GM18951 (cell line): ENCODE results near the gene UPF2.

Experiments
- POLR2A ChIP-seq: IDR thresholded peaks from 4 replicates; pipeline ENCODE4 v1.6.1; 2011; ENCODE audit warnings: mild to moderate bottlenecking; ENCODE audit not compliant: insufficient read length, insufficient read depth; ENCODE audit errors: extremely low read depth
- in situ Hi-C: fragments of 300-500 bp; cut with MboI; formaldehyde crosslinking; loops from one replicate; pipeline ENCODE4 v1.12.0; 2022; ENCODE audit warnings: low sequenced_read_pairs, mixed read lengths, inconsistent platforms; ENCODE audit not compliant: unreplicated experiment

UPF2 gene

GRCh38 chr10:11886851-11887250 lies 155.8 kb downstream of the UPF2 start:
- no peak for TF ChIP-seq POLR2A
- in situ Hi-C loops: no loop called here

DNA sequence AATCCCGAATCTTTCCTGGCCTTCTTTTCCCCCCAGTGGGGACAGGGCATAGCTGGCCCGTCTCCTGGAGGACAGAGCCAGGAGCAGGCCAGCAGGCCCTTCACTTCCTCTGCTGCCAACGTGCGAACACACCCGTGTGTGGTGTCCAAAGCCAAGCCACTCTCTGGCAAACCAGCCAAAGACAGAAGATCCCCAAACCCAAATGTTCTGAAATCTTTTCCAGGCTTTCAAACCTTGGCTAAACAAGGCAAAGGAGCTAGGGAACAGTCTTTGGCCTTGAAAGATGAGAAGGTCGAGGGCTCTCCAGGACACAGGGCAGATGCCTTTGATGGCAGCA lies 156.5 kb downstream of the UPF2 start:
- TF ChIP-seq POLR2A: no peak

GRCh38 chr10:11885437-11886137 lies 157.0 kb downstream of the UPF2 start:
- no peak for TF ChIP-seq POLR2A
- in situ Hi-C loops: no loop called here

More for the DNA sequence above, 156.5 kb downstream of the UPF2 start:
- in situ Hi-C loops: no loop called here

DNA sequence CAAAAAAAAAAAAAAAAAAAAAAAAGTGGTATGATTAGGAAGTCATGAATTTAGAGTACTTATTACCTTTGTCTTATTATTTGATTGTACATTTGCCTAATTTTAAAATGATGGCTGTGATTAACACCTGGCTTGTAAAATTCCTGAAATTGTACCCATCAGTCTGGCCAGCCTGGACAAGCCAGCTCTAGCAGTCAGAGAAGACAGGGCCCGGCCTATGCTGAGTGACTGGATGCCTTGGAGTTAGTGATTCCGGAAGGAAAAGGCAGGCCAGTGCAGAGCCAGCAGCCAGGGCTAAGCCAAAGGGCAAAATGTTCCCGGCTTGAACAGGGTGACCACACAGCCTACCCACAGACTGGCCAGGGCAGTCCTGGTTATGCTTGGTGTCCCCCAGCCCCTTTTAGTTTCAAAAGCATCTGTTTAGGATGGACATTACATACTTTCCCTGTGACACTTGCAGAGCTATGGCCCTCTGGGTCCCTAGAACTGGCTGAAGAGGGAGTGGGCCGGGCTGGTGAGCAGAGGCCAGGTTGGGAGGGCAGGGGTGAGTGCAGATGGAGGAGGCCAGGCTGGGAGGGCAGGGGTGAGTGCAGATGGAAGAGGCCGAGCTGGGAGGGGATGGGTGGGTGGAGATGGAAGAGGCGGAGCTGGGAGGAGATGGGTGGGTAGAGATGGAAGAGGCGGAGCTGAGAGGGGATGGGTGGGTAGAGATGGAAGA lies 157.7 kb downstream of the UPF2 start:
- in situ Hi-C loops: no loop called here
- TF ChIP-seq POLR2A: no peak

DNA sequence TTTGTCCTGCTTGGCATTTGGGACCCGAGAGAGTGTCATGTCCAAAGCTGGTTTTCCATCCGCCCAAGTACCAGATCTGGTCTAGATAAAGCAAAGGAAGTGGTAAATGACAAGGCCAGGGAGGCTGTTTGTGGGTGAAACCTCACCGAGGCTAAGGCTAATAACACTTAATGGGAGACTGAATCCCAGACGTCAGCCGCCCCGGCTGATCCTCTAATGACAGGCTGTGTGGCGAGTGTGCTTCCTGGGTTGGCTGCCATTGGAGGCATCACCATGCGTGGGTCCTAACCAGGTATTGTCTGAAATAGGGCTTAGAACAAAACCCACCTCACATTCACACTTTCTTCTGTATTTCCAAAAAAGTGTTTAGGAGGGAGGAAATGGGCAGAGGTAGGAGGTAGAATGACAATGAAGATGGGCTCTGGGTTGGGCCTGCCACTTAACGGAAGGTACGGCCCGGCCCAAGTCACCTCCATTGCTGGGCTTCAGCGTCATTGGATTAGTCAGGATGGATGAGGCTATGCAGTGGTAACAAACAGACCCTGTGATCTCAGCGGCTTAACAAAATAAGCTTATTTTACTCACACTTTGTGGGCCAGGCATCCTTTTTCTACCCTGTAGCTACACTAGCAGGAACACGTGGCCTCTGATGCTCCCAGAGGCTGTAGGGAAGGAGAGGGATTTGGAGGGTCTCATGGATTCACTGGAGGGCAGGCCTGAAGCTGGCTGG lies 159.8 kb downstream of the UPF2 start:
- in situ Hi-C loops: no loop called here

GRCh38 chr10:11881477-11882417 lies 160.9 kb downstream of the UPF2 start:
- TF ChIP-seq POLR2A: no peak

More for the DNA sequence above, 159.8 kb downstream of the UPF2 start:
- TF ChIP-seq POLR2A: no peak

DNA sequence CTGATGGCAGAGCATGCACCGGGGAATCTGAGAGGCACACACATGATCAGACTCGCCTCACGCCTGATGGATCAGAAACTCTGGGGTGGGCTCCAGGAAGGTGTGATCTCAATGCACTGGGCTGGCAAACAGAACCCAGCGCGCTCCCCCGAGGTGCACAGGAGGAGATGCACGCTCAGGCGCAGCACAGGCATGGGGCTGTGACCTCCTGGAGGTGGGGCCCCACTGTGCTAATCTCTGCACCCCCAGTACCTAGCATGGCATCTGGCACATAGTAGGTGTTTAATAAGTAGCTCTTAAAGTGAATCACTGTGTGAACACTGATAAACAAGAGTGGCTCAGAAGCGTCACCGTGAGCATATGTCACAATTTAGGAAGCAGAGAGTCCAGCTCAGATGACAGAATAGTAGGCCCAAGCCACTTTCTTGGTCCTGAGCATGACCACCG lies 161.6 kb downstream of the UPF2 start:
- in situ Hi-C loops: no loop called here
- TF ChIP-seq POLR2A: no peak

More at GRCh38 chr10:11881477-11882417, 160.9 kb downstream of the UPF2 start:
- in situ Hi-C loops: no loop called here

- in situ Hi-C loops: no loop called here
- TF ChIP-seq POLR2A: no peak
These were observed 162.2 kb downstream of the UPF2 start for GRCh38 chr10:11880151-11881029.

GRCh38 chr10:11879387-11880094 lies 163.1 kb downstream of the UPF2 start:
- in situ Hi-C loops: no loop called here
- TF ChIP-seq POLR2A: no peak

GRCh38 chr10:11878776-11879175 lies 163.8 kb downstream of the UPF2 start:
- no peak for TF ChIP-seq POLR2A
- in situ Hi-C loops: no loop called here

DNA sequence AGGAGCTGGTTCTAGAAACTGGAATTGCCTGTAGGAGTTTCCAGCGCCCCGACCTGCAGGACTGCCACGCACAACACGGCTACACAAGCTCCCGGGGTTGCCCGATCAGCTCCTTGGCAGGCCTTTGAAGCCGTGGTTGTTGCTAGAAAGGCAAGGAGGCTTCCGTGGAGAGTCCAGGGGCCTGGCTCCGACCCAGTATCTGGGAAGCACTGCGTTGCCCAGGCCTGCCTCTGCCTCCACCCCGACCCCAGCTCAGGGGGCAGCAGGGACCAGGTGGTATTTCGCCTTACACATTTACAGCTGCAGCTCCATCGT lies 165.1 kb downstream of the UPF2 start:
- no peak for TF ChIP-seq POLR2A
- in situ Hi-C loops: no loop called here
